GM20000 (cell line): ENCODE data around the gene UCHL5.

Experiments used
- DNase-seq: peaks from one replicate; pipeline ENCODE4 v3.0.0; 2012; ENCODE audit warnings: low spot score
- CTCF ChIP-seq: IDR thresholded peaks from 2 replicates; pipeline ENCODE4 v1.5.1; 2012; ENCODE audit warnings: mild to moderate bottlenecking, control low read depth; ENCODE audit errors: extremely low read depth, missing control alignments

The UCHL5 gene

GRCh38 chr1:192966073-192966472 lies 93.1 kb downstream of the UCHL5 start:
- DNase-seq, result no peak
- no peak for TF ChIP-seq CTCF

- no peak for TF ChIP-seq CTCF
- DNase-seq, result no peak
These were observed 96.3 kb downstream of the UCHL5 start for GRCh38 chr1:192962901-192963300.
